Measurements from ENCODE around the gene UBE3A.

The UBE3A gene

GRCh38 chr15:25325187-25325586 is 113.6 kb downstream of the UBE3A start:
- DNase-seq: no peak

GRCh38 chr15:25323420-25323819 is 115.4 kb downstream of the UBE3A start:
- no peak for DNase-seq

DNA sequence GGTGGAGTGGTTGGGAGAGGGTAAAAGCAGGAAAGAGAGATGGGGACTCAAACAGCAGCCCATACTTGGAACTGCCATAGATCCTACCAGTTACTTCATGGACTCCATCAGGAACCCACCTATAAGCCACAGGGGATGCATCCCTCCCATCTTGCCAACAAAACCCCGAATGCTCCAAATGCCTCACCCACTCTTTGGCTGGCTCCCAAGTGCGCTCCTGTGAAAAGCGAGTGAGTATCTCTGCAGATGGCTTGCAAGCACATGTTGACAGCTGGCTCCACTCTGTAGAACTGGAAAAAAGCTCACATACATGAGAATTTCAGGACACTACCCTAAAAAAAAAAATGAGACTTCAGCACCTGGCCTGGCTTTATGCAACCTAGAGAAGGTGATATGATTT is 151.0 kb downstream of the UBE3A start:
- DNase-seq: no peak

Measured in 8988T (cell line).